Gastroesophageal sphincter (tissue), 4 donors: ENCODE results near the gene VPS35L. TPM values are rescaled to one million over a fixed set of nuclear protein-coding genes. Genes with fewer than 3 reads are reported as not detected.

Experiments
- ATAC-seq: fragments of 150-250 bp; one replicate; pipeline ENCODE4 v1.9.1; 2016; ENCODE audit warnings: mild to moderate bottlenecking, moderate library complexity
- H3K27ac ChIP-seq, 4 donors: fragments of 200-600 bp; sonication (generic) in 3 of 4; 1 replicate in 3 of 4; 2 replicates in 1 of 4; pipeline ENCODE4 v1.5.1; 2016 to 2019
- H3K27me3 ChIP-seq: fragments of 200-600 bp; sonication (generic); one replicate; pipeline ENCODE4 v1.5.1; 2019
- H3K36me3 ChIP-seq, 2 donors: fragments of 200-600 bp; sonication (generic); one replicate each; pipeline ENCODE4 v1.5.1; 2019; ENCODE audit warnings: control low read depth in 1 of 2
- H3K4me1 ChIP-seq, 3 donors: fragments of 200-600 bp; sonication (generic); 1 replicate in 2 of 3; 2 replicates in 1 of 3; pipeline ENCODE4 v1.5.1; 2016 to 2019; ENCODE audit warnings: control low read depth in 2 of 3
- H3K4me3 ChIP-seq, 2 donors: fragments of 200-600 bp; sonication (generic); one replicate each; pipeline ENCODE4 v1.5.1; 2019; ENCODE audit warnings: mild to moderate bottlenecking in 1 of 2, moderate library complexity in 1 of 2
- H3K9me3 ChIP-seq, 3 donors: fragments of 200-600 bp; sonication (generic); one replicate each; pipeline ENCODE4 v1.5.1; 2017 to 2019; ENCODE audit warnings: control low read depth in 2 of 3
- EP300 ChIP-seq: sonication (generic); formaldehyde crosslinking; IDR thresholded peaks from one replicate; pipeline ENCODE4 v1.6.1; 2017; ENCODE audit warnings: antibody characterized with exemption, mild to moderate bottlenecking
- POLR2A ChIP-seq, 2 donors: fragments of 450-650 bp; IDR thresholded peaks; one replicate each; pipeline ENCODE4 v1.6.1; 2017; ENCODE audit warnings: antibody characterized with exemption in 2 of 2, mild to moderate bottlenecking in 2 of 2, moderate library complexity in 1 of 2
- POLR2AphosphoS5 ChIP-seq: sonication (generic); formaldehyde crosslinking; IDR thresholded peaks from one replicate; pipeline ENCODE4 v1.6.1; 2017; ENCODE audit warnings: antibody characterized with exemption
- WGBS, 2 donors: methylation state at CpG; one replicate each; pipeline ENCODE4 v1.1.5; 2018; ENCODE audit warnings: low coverage in 1 of 2; 5-methylcytosine and 5-hydroxymethylcytosine counted together
- total RNA-seq, 4 donors: library from RNA; depleted of rRNA; stranded (reverse); fragments of >200 nt; gene quantifications; one replicate each; pipeline ENCODE4 v1.1.0, GENCODE V29; 2016
- TF ChIP-seq, protein P1 (sequence below), 4 experiments: fragments of 200-600 bp in 2 of 4; fragments of 450-650 bp in 2 of 4; sonication (generic) in 1 of 4; IDR thresholded peaks; one replicate each; pipeline ENCODE4 v1.5.1; 2017 to 2019; ENCODE audit warnings: antibody characterized with exemption in 4 of 4, mild to moderate bottlenecking in 2 of 4, moderate library complexity in 2 of 4

VPS35L gene
- total RNA-seq, 4 donors from 2014 or later, result 39.0 to 59.6 (median 46.9) TPM

DNA sequence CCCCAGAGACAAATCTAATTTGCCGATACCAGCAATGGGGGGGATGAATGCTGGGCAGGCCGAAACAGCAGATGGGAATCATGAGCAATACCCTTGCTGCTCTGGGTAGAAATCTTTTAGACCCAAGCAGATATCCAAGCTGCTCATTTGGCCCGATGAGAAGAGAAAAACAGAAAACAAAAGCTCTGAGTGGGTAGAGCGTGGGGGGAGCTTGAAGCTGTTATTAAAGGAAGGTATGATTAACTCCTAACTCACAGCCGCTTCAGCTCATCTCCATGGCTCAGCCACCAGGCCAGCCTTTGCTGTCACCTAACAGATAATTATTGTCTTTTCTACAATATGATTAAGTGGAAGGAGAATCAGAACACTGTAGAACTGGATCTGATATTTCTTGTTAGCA is 58.3 kb downstream of the VPS35L start:
- no peaks in the 10 kb centered on the region for H3K4me1 ChIP-seq
- no peak for ATAC-seq
- no peaks in the 10 kb centered on the region for H3K27me3 ChIP-seq
- H3K4me3 ChIP-seq, result no peak overlapping the region
- 92 to 93% methylated on average over 4 to 5 of the region's 5 CpGs for WGBS, 2 donors
- H3K9me3 ChIP-seq, result no peaks in the 10 kb centered on the region
- no peak overlapping the region for H3K27ac ChIP-seq
- TF ChIP-seq EP300 (no peak), POLR2A (IDR thresholded peaks at IDR 0.05) (no peak), POLR2AphosphoS5 (no peak)
- TF ChIP-seq, protein P1, sequence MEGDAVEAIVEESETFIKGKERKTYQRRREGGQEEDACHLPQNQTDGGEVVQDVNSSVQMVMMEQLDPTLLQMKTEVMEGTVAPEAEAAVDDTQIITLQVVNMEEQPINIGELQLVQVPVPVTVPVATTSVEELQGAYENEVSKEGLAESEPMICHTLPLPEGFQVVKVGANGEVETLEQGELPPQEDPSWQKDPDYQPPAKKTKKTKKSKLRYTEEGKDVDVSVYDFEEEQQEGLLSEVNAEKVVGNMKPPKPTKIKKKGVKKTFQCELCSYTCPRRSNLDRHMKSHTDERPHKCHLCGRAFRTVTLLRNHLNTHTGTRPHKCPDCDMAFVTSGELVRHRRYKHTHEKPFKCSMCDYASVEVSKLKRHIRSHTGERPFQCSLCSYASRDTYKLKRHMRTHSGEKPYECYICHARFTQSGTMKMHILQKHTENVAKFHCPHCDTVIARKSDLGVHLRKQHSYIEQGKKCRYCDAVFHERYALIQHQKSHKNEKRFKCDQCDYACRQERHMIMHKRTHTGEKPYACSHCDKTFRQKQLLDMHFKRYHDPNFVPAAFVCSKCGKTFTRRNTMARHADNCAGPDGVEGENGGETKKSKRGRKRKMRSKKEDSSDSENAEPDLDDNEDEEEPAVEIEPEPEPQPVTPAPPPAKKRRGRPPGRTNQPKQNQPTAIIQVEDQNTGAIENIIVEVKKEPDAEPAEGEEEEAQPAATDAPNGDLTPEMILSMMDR (IDR thresholded peaks at IDR 0.05), result no peak
- peaks cover 0 to 97% of the 10 kb centered on the region in 2 donors for H3K36me3 ChIP-seq

DNA sequence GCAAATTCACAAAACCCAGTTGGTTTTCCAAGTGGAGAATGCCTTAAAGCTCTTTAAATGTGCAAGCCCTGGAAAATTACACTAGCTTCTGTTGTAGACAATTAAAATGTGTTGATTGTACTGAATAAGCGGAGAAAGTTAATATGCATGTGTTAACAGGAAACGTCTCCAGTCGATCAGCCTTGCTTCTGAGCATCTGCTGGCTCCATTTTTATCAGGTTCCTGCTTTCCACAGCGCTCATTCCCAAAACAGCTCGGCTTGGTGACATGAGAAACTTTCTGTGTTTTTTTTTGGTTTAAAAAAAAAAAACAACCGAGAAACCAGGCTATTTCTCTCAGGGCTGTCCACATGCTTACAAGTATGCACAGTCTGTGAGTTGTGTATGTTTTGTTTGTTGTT is 60.7 kb downstream of the VPS35L start:
- no peak for ATAC-seq
- Histone ChIP-seq H3K4me3 (no peak overlapping the region), H3K27ac (no peak overlapping the region), H3K4me1 (no peaks in the 10 kb centered on the region), H3K27me3 (no peaks in the 10 kb centered on the region), H3K9me3 (no peaks in the 10 kb centered on the region), H3K36me3 (peaks cover 0 to 89% of the 10 kb centered on the region in 2 donors)
- TF ChIP-seq EP300 (no peak), POLR2A (IDR thresholded peaks at IDR 0.05) (no peak), POLR2AphosphoS5 (no peak)
- TF ChIP-seq, protein P1 (IDR thresholded peaks at IDR 0.05), result no peak
- 75 to 81% methylated on average over 4 to 6 of the region's 6 CpGs for WGBS, 2 donors

- peaks cover 0 to 87% of the 10 kb centered on the region in 2 donors for H3K36me3 ChIP-seq
- H3K4me1 ChIP-seq, result no peaks in the 10 kb centered on the region
- TF ChIP-seq EP300, result no peak
- no peak for TF ChIP-seq POLR2AphosphoS5
- TF ChIP-seq POLR2A (IDR thresholded peaks at IDR 0.05), result no peak
- TF ChIP-seq, protein P1 (IDR thresholded peaks at IDR 0.05), result no peak
- H3K4me3 ChIP-seq, result no peak overlapping the region
- no peak for ATAC-seq
- no peak overlapping the region for H3K27ac ChIP-seq
- WGBS, 2 donors, result 95 to 100% methylated on average over 1 to 9 of the region's 9 CpGs
- H3K27me3 ChIP-seq, result no peaks in the 10 kb centered on the region
- H3K9me3 ChIP-seq, result no peaks in the 10 kb centered on the region
These were observed 63.4 kb downstream of the VPS35L start for GRCh38 chr16:19618876-19619275.

- WGBS, 2 donors, result 76 to 88% methylated on average over 3 of the region's 3 CpGs
- Histone ChIP-seq H3K36me3 (peaks cover 0 to 85% of the 10 kb centered on the region in 2 donors), H3K9me3 (no peaks in the 10 kb centered on the region), H3K4me3 (no peak overlapping the region), H3K27me3 (no peaks in the 10 kb centered on the region), H3K27ac (no peak overlapping the region), H3K4me1 (no peaks in the 10 kb centered on the region)
- TF ChIP-seq EP300, result no peak
- TF ChIP-seq POLR2AphosphoS5, result no peak
- TF ChIP-seq POLR2A (IDR thresholded peaks at IDR 0.05), result no peak
- TF ChIP-seq, protein P1 (IDR thresholded peaks at IDR 0.05), result no peak
- no peak for ATAC-seq
These were observed 65.9 kb downstream of the VPS35L start for GRCh38 chr16:19621445-19621844.

DNA sequence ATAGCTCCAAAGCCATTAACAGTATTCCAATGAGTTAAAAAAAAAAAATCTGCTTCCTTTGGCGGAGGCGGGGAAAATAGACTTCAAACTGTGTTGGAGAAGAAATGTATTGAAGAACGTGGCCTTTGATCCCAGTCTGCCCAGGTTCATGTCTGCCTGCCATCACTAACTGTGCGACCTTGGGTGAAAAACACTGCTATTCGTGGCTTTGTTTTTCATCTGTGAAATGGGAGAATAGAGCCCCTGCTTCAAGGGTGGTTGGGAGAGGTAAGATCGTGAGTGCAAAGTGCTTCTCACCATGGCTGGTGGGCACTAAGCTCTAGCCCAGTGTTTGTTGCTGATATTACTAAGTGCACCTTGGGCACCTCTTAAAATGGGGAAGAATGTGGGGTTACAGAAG is 69.5 kb downstream of the VPS35L start:
- peaks cover 0 to 85% of the 10 kb centered on the region in 2 donors for H3K36me3 ChIP-seq
- no peaks in the 10 kb centered on the region for H3K9me3 ChIP-seq
- no peak for TF ChIP-seq EP300
- TF ChIP-seq POLR2AphosphoS5, result no peak
- no peak for TF ChIP-seq POLR2A (IDR thresholded peaks at IDR 0.05)
- TF ChIP-seq, protein P1 (IDR thresholded peaks at IDR 0.05), result no peak
- H3K27ac ChIP-seq, result no peak overlapping the region
- no peak for ATAC-seq
- no peaks in the 10 kb centered on the region for H3K4me1 ChIP-seq
- no peak overlapping the region for H3K4me3 ChIP-seq
- H3K27me3 ChIP-seq, result no peaks in the 10 kb centered on the region
- WGBS, 2 donors, result 95 to 100% methylated on average over 4 of the region's 6 CpGs
